HepG2 (cell line): ENCODE data around the gene TNFRSF11A. TPM values are rescaled to one million over a fixed set of nuclear protein-coding genes. Genes with fewer than 3 reads are reported as not detected.

ENCODE experiments used
- AHDC1 ChIP-seq: sonication (generic); formaldehyde crosslinking; IDR thresholded peaks from 2 replicates; pipeline ENCODE4 v1.5.1; 2020; ENCODE audit warnings: mild to moderate bottlenecking, missing genetic modification reagents, borderline replicate concordance
- CENPX ChIP-seq: sonication (generic); formaldehyde crosslinking; IDR thresholded peaks from 2 replicates; pipeline ENCODE4 v1.9.0; 2021; ENCODE audit warnings: mild to moderate bottlenecking, missing genetic modification reagents, moderate library complexity
- CTCF ChIP-seq: sonication (generic); formaldehyde crosslinking; IDR thresholded peaks from 2 replicates; pipeline ENCODE4 v1.5.0; 2020; ENCODE audit warnings: mild to moderate bottlenecking, missing genetic modification reagents, moderate library complexity
- HIC2 ChIP-seq: sonication (generic); formaldehyde crosslinking; IDR thresholded peaks from 2 replicates; pipeline ENCODE4 v1.9.0; 2022; ENCODE audit warnings: low read depth, missing genetic modification reagents
- HMG20A ChIP-seq: IDR thresholded peaks from 2 replicates; pipeline ENCODE4 v1.6.1; 2016; ENCODE audit warnings: borderline replicate concordance
- IKZF5 ChIP-seq: IDR thresholded peaks from 2 replicates; pipeline ENCODE4 v1.6.1; 2018; ENCODE audit warnings: missing genetic modification reagents, mild to moderate bottlenecking, missing compliant biosample characterization
- PCBP1 ChIP-seq: fragments of 200-400 bp; formaldehyde crosslinking; IDR thresholded peaks from 2 replicates; pipeline ENCODE4 v1.6.1; 2017; ENCODE audit warnings: mild to moderate bottlenecking, low read depth, low read length, borderline replicate concordance
- PRDM4 ChIP-seq: sonication (generic); formaldehyde crosslinking; IDR thresholded peaks from 2 replicates; pipeline ENCODE4 v1.9.0; 2021; ENCODE audit warnings: missing genetic modification reagents, borderline replicate concordance
- SCMH1 ChIP-seq: sonication (generic); formaldehyde crosslinking; IDR thresholded peaks from 2 replicates; pipeline ENCODE4 v1.9.0; 2021; ENCODE audit warnings: missing genetic modification reagents, mild to moderate bottlenecking, borderline replicate concordance
- U2AF2 ChIP-seq: fragments of 200-400 bp; formaldehyde crosslinking; IDR thresholded peaks from 2 replicates; pipeline ENCODE4 v1.6.1; 2017; ENCODE audit warnings: low read depth, mild to moderate bottlenecking, low read length
- WIZ ChIP-seq: sonication (generic); formaldehyde crosslinking; IDR thresholded peaks from 2 replicates; pipeline ENCODE4 v1.5.1; 2020; ENCODE audit warnings: mild to moderate bottlenecking, missing genetic modification reagents
- ZNF260 ChIP-seq: sonication (generic); formaldehyde crosslinking; IDR thresholded peaks from 2 replicates; pipeline ENCODE4 v1.4.0; 2020; ENCODE audit warnings: missing genetic modification reagents, low read depth, mild to moderate bottlenecking, borderline replicate concordance
- ZNF350 ChIP-seq: sonication (generic); formaldehyde crosslinking; IDR thresholded peaks from 2 replicates; pipeline ENCODE4 v1.4.0; 2020; ENCODE audit warnings: mild to moderate bottlenecking, low read depth, missing genetic modification reagents, borderline replicate concordance
- ZNF562 ChIP-seq: sonication (generic); formaldehyde crosslinking; IDR thresholded peaks from 2 replicates; pipeline ENCODE4 v1.8.0; 2022; ENCODE audit warnings: missing genetic modification reagents, borderline replicate concordance
- ZNF576 ChIP-seq: sonication (generic); formaldehyde crosslinking; IDR thresholded peaks from 2 replicates; pipeline ENCODE4 v1.4.0; 2020; ENCODE audit warnings: mild to moderate bottlenecking, missing genetic modification reagents
- polyA plus RNA-seq, 8 experiments: library from polyadenylated mRNA; depleted of rRNA in 3 of 8; stranded (reverse) in 7 of 8; unstranded in 1 of 8; fragments of >200 nt; fragmentation: Illumina TruSeq in 4 of 8; extraction: Trizol in 4 of 8; gene quantifications; 2 replicates each; pipeline versions ENCODE4 v1.2.1 to v1.2.3, GENCODE V29; 2011 to 2016; ENCODE audit warnings: low read depth in 4 of 8, missing spikeins in 1 of 8, mixed read lengths in 1 of 8; ENCODE audit not compliant: insufficient read depth in 1 of 8
- total RNA-seq, 5 experiments: library from RNA; depleted of rRNA; stranded (reverse); fragments of >200 nt; fragmentation: Illumina TruSeq; extraction: Trizol; gene quantifications; 2 replicates each; pipeline ENCODE4 v1.2.3, GENCODE V29; 2016; ENCODE audit warnings: low read depth in 1 of 5

TNFRSF11A gene
- total and polyA plus RNA-seq, 2 of the 13 experiments (the other 11 are each of a cell fraction or from before 2014, with no cell fraction given): 4.6 to 6.4 TPM

- TF ChIP-seq IKZF5 (CRISPR knock-in tag): no peak
- no peak for TF ChIP-seq ZNF562 (CRISPR knock-in tag)
- no peak; the same call in 1 of the 2 replicates for TF ChIP-seq HMG20A (CRISPR knock-in tag)
- no peak for TF ChIP-seq ZNF350 (CRISPR knock-in tag)
- no peak for TF ChIP-seq ZNF576 (CRISPR knock-in tag)
- TF ChIP-seq HIC2 (CRISPR knock-in tag): no peak
- no peak for TF ChIP-seq PRDM4 (CRISPR knock-in tag)
- no peak for TF ChIP-seq PCBP1
- no peak for TF ChIP-seq WIZ
- TF ChIP-seq CTCF: 0 out of 2 replicates have a peak, but pooled peaks have one; percentile 4
- peak; percentile 42; the same call in 1 of the 2 replicates for TF ChIP-seq AHDC1
- no peak for TF ChIP-seq SCMH1 (CRISPR knock-in tag)
- no peak for TF ChIP-seq CENPX (CRISPR knock-in tag)
- TF ChIP-seq ZNF260: no peak
- no peak for TF ChIP-seq U2AF2
These were observed 95.0 kb downstream of the TNFRSF11A start (continued) for GRCh38 chr18:62420151-62420512.
